Thymus (tissue), 11 donors: Measurements from ENCODE around the gene LPCAT2. TPM values are rescaled to one million over a fixed set of nuclear protein-coding genes. Genes with fewer than 3 reads are reported as not detected.

Experiments
- DNase-seq, 9 donors: peaks; one replicate each; pipeline ENCODE4 v3.0.0-alpha.2; 2013; ENCODE audit warnings: low spot score in 9 of 9, low read depth in 6 of 9, missing footprints in 1 of 9
- H3K27ac ChIP-seq, 2 donors: one replicate each; pipeline ENCODE4 v1.5.1; 2013; ENCODE audit warnings: control low read depth in 1 of 2, low read depth in 1 of 2, low read length in 1 of 2, mild to moderate bottlenecking in 1 of 2, moderate library complexity in 1 of 2
- H3K27me3 ChIP-seq, 2 donors: one replicate each; pipeline ENCODE4 v1.5.1; 2013; ENCODE audit warnings: low read length in 1 of 2; ENCODE audit not compliant: control insufficient read depth in 2 of 2, insufficient read depth in 1 of 2
- H3K36me3 ChIP-seq, 2 donors: one replicate each; pipeline ENCODE4 v1.5.1; 2013; ENCODE audit warnings: low read length in 1 of 2, mild to moderate bottlenecking in 1 of 2, moderate library complexity in 1 of 2; ENCODE audit not compliant: control insufficient read depth in 2 of 2, insufficient read depth in 2 of 2
- H3K4me1 ChIP-seq, 2 donors: one replicate each; pipeline ENCODE4 v1.5.1; 2013; ENCODE audit warnings: low read length in 2 of 2; ENCODE audit not compliant: control insufficient read depth in 2 of 2, insufficient read depth in 2 of 2
- H3K4me3 ChIP-seq, 2 donors: one replicate each; pipeline ENCODE4 v1.5.1; 2013; ENCODE audit warnings: low read length in 2 of 2, control low read depth in 1 of 2, mild to moderate bottlenecking in 1 of 2
- H3K9me3 ChIP-seq, 2 donors: one replicate each; pipeline ENCODE4 v1.5.1; 2013; ENCODE audit warnings: low read length in 1 of 2, mild to moderate bottlenecking in 1 of 2; ENCODE audit not compliant: control insufficient read depth in 2 of 2, insufficient read depth in 1 of 2
- WGBS: extraction: QIAGEN DNeasy Blood & Tissue Kit; methylation state at CpG from one replicate; pipeline ENCODE4 v1.1.7; 2013; 5-methylcytosine and 5-hydroxymethylcytosine counted together
- polyA plus RNA-seq: library from polyadenylated mRNA; stranded (reverse); fragments of 200-250 nt; gene quantifications from one replicate; pipeline ENCODE4 v1.2.3, GENCODE V29; 2013
- total RNA-seq: library from RNA; stranded (reverse); fragments of 120-200 nt; gene quantifications from one replicate; pipeline ENCODE4 v1.2.4, GENCODE V29; 2013
- donor health status: healthy.

The LPCAT2 gene
- total and polyA plus RNA-seq, 2 donors: 5.2 to 11.2 TPM

GRCh38 chr16:55576384-55576783 is 67.5 kb downstream of the LPCAT2 start:
- H3K4me3 ChIP-seq: no peak overlapping the region
- no peaks in the 10 kb centered on the region for H3K36me3 ChIP-seq
- 97% methylated on average over 2 of the region's 2 CpGs for WGBS
- no peak overlapping the region for H3K27ac ChIP-seq
- no peak for DNase-seq
- H3K9me3 ChIP-seq: no peaks in the 10 kb centered on the region
- H3K4me1 ChIP-seq: no peaks in the 10 kb centered on the region
- H3K27me3 ChIP-seq: no peaks in the 10 kb centered on the region

- Histone ChIP-seq H3K4me3 (no peak overlapping the region), H3K27me3 (no peaks in the 10 kb centered on the region), H3K36me3 (no peaks in the 10 kb centered on the region), H3K9me3 (no peaks in the 10 kb centered on the region), H3K27ac (no peak overlapping the region), H3K4me1 (no peaks in the 10 kb centered on the region)
- DNase-seq: no peak
- WGBS: 87% methylated on average over 3 of the region's 3 CpGs
Measured at GRCh38 chr16:55577887-55578286, 69.0 kb downstream of the LPCAT2 start.

GRCh38 chr16:55585631-55586030 is 76.8 kb downstream of the LPCAT2 start:
- no peaks in the 10 kb centered on the region for H3K4me1 ChIP-seq
- WGBS: 95% methylated on average over 2 of the region's 2 CpGs
- no peaks in the 10 kb centered on the region for H3K27me3 ChIP-seq
- H3K4me3 ChIP-seq: no peak overlapping the region
- H3K27ac ChIP-seq: no peak overlapping the region
- H3K9me3 ChIP-seq: no peaks in the 10 kb centered on the region
- no peak for DNase-seq
- no peaks in the 10 kb centered on the region for H3K36me3 ChIP-seq

- WGBS: 95% methylated on average over 6 of the region's 6 CpGs
- Histone ChIP-seq H3K27ac (no peak overlapping the region), H3K27me3 (peaks cover 0 to 2% of the 10 kb centered on the region in 2 donors), H3K4me3 (no peak overlapping the region), H3K4me1 (no peaks in the 10 kb centered on the region), H3K9me3 (no peaks in the 10 kb centered on the region), H3K36me3 (no peaks in the 10 kb centered on the region)
- DNase-seq: no peak
Measured at GRCh38 chr16:55588799-55589198, 79.9 kb downstream of the LPCAT2 start.

- H3K27ac ChIP-seq: no peak overlapping the region
- H3K36me3 ChIP-seq: no peaks in the 10 kb centered on the region
- H3K27me3 ChIP-seq: peaks cover 0 to 2% of the 10 kb centered on the region in 2 donors
- no peaks in the 10 kb centered on the region for H3K4me1 ChIP-seq
- H3K9me3 ChIP-seq: no peaks in the 10 kb centered on the region
- DNase-seq: no peak
- H3K4me3 ChIP-seq: no peak overlapping the region
Measured at GRCh38 chr16:55592306-55592705, 83.4 kb downstream of the LPCAT2 start.

- Histone ChIP-seq H3K9me3 (no peaks in the 10 kb centered on the region), H3K4me3 (no peak overlapping the region), H3K27me3 (no peaks in the 10 kb centered on the region), H3K4me1 (no peaks in the 10 kb centered on the region), H3K27ac (no peak overlapping the region), H3K36me3 (no peaks in the 10 kb centered on the region)
- no peak for DNase-seq
- 60% methylated on average over 4 of the region's 4 CpGs for WGBS
Measured at GRCh38 chr16:55597928-55598327, 89.1 kb downstream of the LPCAT2 start.

- WGBS: 78% methylated on average over 4 of the region's 4 CpGs
- H3K27me3 ChIP-seq: no peaks in the 10 kb centered on the region
Measured at GRCh38 chr16:55605754-55606336, 97.0 kb downstream of the LPCAT2 start.

GRCh38 chr16:55613613-55614335 is 104.9 kb downstream of the LPCAT2 start:
- peaks cover 0 to 4% of the 10 kb centered on the region in 2 donors for H3K9me3 ChIP-seq
- DNase-seq: no peak
- 84% methylated on average over 6 of the region's 6 CpGs for WGBS
- no peak overlapping the region for H3K4me3 ChIP-seq
- H3K27ac ChIP-seq: no peak overlapping the region
- H3K27me3 ChIP-seq: no peaks in the 10 kb centered on the region
- H3K36me3 ChIP-seq: no peaks in the 10 kb centered on the region
- H3K4me1 ChIP-seq: no peaks in the 10 kb centered on the region

More at GRCh38 chr16:55605754-55606336, 97.0 kb downstream of the LPCAT2 start:
- DNase-seq: no peak
- no peaks in the 10 kb centered on the region for H3K36me3 ChIP-seq
- H3K9me3 ChIP-seq: no peaks in the 10 kb centered on the region
- H3K4me1 ChIP-seq: no peaks in the 10 kb centered on the region
- H3K27ac ChIP-seq: no peak overlapping the region
- no peak overlapping the region for H3K4me3 ChIP-seq

- no peak for DNase-seq
- Histone ChIP-seq H3K27ac (no peak overlapping the region), H3K4me3 (no peak overlapping the region), H3K27me3 (no peaks in the 10 kb centered on the region), H3K4me1 (no peaks in the 10 kb centered on the region), H3K36me3 (no peaks in the 10 kb centered on the region), H3K9me3 (peaks cover 0 to 4% of the 10 kb centered on the region in 2 donors)
- WGBS: 54% methylated on average over 3 of the region's 3 CpGs
Measured at GRCh38 chr16:55615071-55615470, 106.2 kb downstream of the LPCAT2 start.
